Body of pancreas (tissue), 4 donors: ENCODE data around the gene TSHR. TPM values are rescaled to one million over a fixed set of nuclear protein-coding genes. Genes with fewer than 3 reads are reported as not detected.
"Not testable (repeated sequence)": the region's sequence is repeated elsewhere in the genome, so short reads cannot be mapped to it uniquely, and the experiment has no call there.

ENCODE experiments used
- ATAC-seq: fragments of 150-250 bp; one replicate; pipeline ENCODE4 v1.9.1; 2016
- DNase-seq, 4 donors: peaks; one replicate each; pipeline ENCODE4 v3.0.0-alpha.2; 2019
- H3K27ac ChIP-seq, 4 donors: fragments of 200-600 bp; sonication (generic); 1 replicate in 3 of 4; 2 replicates in 1 of 4; pipeline versions ENCODE4 v1.5.1 to v1.6.1; 2016 to 2019; ENCODE audit warnings: mild to moderate bottlenecking in 1 of 4, mixed read lengths in 1 of 4, moderate library complexity in 1 of 4
- H3K27me3 ChIP-seq, 2 donors: fragments of 200-600 bp; sonication (generic); one replicate each; pipeline ENCODE4 v1.6.0; 2016; ENCODE audit warnings: mild to moderate bottlenecking in 1 of 2
- H3K36me3 ChIP-seq, 2 donors: fragments of 200-600 bp; sonication (generic); replicated peaks in 1 of 2; 2 replicates each; pipeline ENCODE4 v1.5.1; 2016; ENCODE audit warnings: low read depth in 2 of 2; ENCODE audit not compliant: insufficient read depth in 1 of 2
- H3K4me1 ChIP-seq: fragments of 200-600 bp; sonication (generic); one replicate; pipeline ENCODE4 v1.6.0; 2016
- H3K4me3 ChIP-seq, 2 donors: fragments of 200-600 bp; sonication (generic); 1 replicate in 1 of 2; 2 replicates in 1 of 2; pipeline ENCODE4 v1.5.1; 2016 to 2019
- H3K9me3 ChIP-seq, 3 donors: fragments of 200-600 bp; sonication (generic); 1 replicate in 2 of 3; 2 replicates in 1 of 3; pipeline ENCODE4 v1.5.1; 2016
- CTCF ChIP-seq, 7 experiments: fragments of 450-650 bp in 4 of 7; fragments of 200-600 bp in 3 of 7; sonication (generic) in 3 of 7; IDR thresholded peaks; one replicate each; pipeline ENCODE4 v1.5.1; 2016 to 2019; ENCODE audit warnings: antibody characterized with exemption in 7 of 7
- POLR2A ChIP-seq, 3 donors: fragments of 450-650 bp; IDR thresholded peaks; one replicate each; pipeline ENCODE4 v1.6.1; 2016; ENCODE audit warnings: antibody characterized with exemption in 3 of 3, mild to moderate bottlenecking in 2 of 3
- WGBS, 2 donors: methylation state at CpG; one replicate each; pipeline ENCODE4 v1.1.5; 2017; 5-methylcytosine and 5-hydroxymethylcytosine counted together
- intact Hi-C: fragments of 100-400 bp; cut with DNase I; formaldehyde crosslinking; loops from one replicate; pipeline ENCODE4 v1.15.1; 2023
- total RNA-seq, 2 donors: library from RNA; depleted of rRNA; stranded (reverse); fragments of >200 nt; gene quantifications; one replicate each; pipeline ENCODE4 v1.1.0, GENCODE V29; 2016

TSHR gene
- not detected for total RNA-seq

GRCh38 chr14:80955416-80955941, at the start of gene TSHR:
TSHR (plus strand) TSS chr14:80955621; CDS start chr14:80955681, 60 bp downstream.
- H3K4me1 ChIP-seq: peaks cover 10% of the 10 kb centered on the region
- WGBS, 2 donors: 7 to 13% methylated on average over 18 to 21 of the region's 21 CpGs
- H3K4me3 ChIP-seq: no peak within 1 kb of the TSS
- H3K36me3 ChIP-seq: no peaks in the 10 kb centered on the region
- no peak within 1 kb of the TSS for H3K27ac ChIP-seq
- H3K9me3 ChIP-seq: no peaks in the 10 kb centered on the region
- ATAC-seq (peak; percentile 13), DNase-seq (peak in 1 of 4 donors; percentile 14)
- intact Hi-C loops: no loop called here
- TF ChIP-seq CTCF (IDR thresholded peaks at IDR 0.05) (no peak), POLR2A (IDR thresholded peaks at IDR 0.05) (no peak)
- no peaks in the 10 kb centered on the region for H3K27me3 ChIP-seq

DNA sequence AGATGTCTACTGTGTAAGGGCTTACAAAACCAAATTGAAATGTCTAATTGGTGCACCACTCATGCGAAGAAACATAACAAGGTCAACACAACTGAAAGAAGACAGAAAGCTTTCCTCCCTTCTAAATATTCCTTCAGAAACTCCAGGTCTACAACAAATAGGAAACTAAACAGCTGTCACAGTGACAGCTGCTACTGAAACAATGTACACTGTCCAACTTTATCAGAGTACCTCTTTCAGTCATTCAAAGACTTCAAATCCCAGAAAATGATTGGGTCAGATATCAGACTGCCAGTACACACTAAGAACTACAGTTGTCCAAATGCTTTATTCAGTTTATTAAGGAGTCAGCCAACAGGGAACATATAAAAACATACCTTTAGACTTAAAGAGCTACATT, 49.1 kb upstream of the TSHR start:
- H3K27me3 ChIP-seq: no peaks in the 10 kb centered on the region
- H3K27ac ChIP-seq: no peak overlapping the region
- no peak for TF ChIP-seq CTCF (IDR thresholded peaks at IDR 0.05)
- no peak for TF ChIP-seq POLR2A (IDR thresholded peaks at IDR 0.05)
- DNase-seq (no peak), ATAC-seq (no peak)
- 0 to 42% methylated on average over 1 of the region's 1 CpG for WGBS, 2 donors
- H3K9me3 ChIP-seq: no peaks in the 10 kb centered on the region
- H3K4me3 ChIP-seq: no peak overlapping the region
- no peaks in the 10 kb centered on the region for H3K4me1 ChIP-seq
- no peaks in the 10 kb centered on the region for H3K36me3 ChIP-seq
- intact Hi-C loops: no loop called here

GRCh38 chr14:80906946-80907345, 48.5 kb upstream of the TSHR start:
- Histone ChIP-seq H3K4me1 (no peaks in the 10 kb centered on the region), H3K9me3 (no peaks in the 10 kb centered on the region), H3K27me3 (no peaks in the 10 kb centered on the region), H3K36me3 (no peaks in the 10 kb centered on the region), H3K27ac (no peak overlapping the region), H3K4me3 (no peak overlapping the region)
- ATAC-seq (no peak), DNase-seq (no peak)
- intact Hi-C loops: no loop called here
- 88 to 95% methylated on average over 4 of the region's 4 CpGs for WGBS, 2 donors
- no peak for TF ChIP-seq POLR2A (IDR thresholded peaks at IDR 0.05)
- no peak for TF ChIP-seq CTCF (IDR thresholded peaks at IDR 0.05)

GRCh38 chr14:80912013-80912412, 43.4 kb upstream of the TSHR start:
- H3K36me3 ChIP-seq, intact Hi-C loops, H3K4me3 ChIP-seq, H3K27ac ChIP-seq, H3K27me3 ChIP-seq, H3K4me1 ChIP-seq, H3K9me3 ChIP-seq, ATAC-seq, DNase-seq: not testable (repeated sequence)
- 93 to 95% methylated on average over 11 of the region's 11 CpGs for WGBS, 2 donors

DNA sequence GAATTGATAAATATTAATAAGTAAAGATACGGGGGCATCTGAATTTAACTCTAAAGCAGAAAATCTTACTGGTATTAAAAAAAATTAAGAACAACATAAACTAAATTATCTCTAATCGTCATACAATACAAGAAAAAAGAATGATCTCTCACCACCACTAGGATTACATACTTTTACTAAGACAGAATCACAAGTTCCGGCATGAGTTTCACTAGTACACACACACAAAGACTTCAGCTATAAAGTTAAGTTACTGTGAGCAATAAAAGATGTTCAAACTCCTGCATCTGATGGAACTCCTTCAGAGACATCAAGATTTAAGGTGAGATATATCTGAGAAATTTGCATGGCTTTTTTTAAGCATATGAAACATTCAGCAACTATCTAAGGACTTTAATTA, 35.8 kb upstream of the TSHR start:
- Histone ChIP-seq H3K27ac (no peak overlapping the region), H3K9me3 (no peaks in the 10 kb centered on the region), H3K4me1 (no peaks in the 10 kb centered on the region), H3K27me3 (no peaks in the 10 kb centered on the region), H3K36me3 (no peaks in the 10 kb centered on the region), H3K4me3 (no peak overlapping the region)
- DNase-seq (no peak), ATAC-seq (no peak)
- TF ChIP-seq CTCF (IDR thresholded peaks at IDR 0.05) (no peak), POLR2A (IDR thresholded peaks at IDR 0.05) (no peak)
- intact Hi-C loops: no loop called here
- WGBS, 2 donors: 80 to 88% methylated on average over 3 of the region's 3 CpGs
